IPS-18c (cell line): Measurements from ENCODE around the gene DKKL1.

Source experiments
- H3K4me3 ChIP-seq: 2 replicates; pipeline ENCODE4 v1.7.0; 2013; ENCODE audit warnings: low read depth, mild to moderate bottlenecking, low read length, moderate library complexity; ENCODE audit not compliant: insufficient read depth
- H3K9me3 ChIP-seq: one replicate; pipeline ENCODE4 v1.6.1; 2013; ENCODE audit warnings: mild to moderate bottlenecking, low read length, moderate library complexity; ENCODE audit not compliant: control insufficient read depth, insufficient read depth

The DKKL1 gene

DNA sequence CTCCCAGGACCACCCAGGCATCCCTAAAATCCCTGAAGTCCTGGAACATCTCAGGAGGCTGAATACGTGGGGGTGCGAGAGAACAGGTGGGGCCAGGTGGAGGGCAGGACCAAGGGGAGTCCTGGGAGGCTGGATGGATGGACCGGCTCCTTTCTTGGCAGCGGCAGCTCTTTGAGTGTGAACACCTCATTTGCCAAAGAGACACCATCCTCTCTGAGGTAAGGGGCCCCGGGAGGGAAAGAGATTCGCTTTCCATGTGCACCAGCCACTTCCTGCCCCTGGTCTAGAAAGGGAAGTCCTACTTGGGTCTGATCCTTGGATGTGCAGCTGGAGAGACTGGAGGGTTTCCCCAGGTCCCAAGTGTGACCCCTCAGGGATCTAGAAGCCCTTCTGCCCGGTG lies 43.4 kb downstream of the DKKL1 start:
- Histone ChIP-seq H3K9me3 (no peaks in the 10 kb centered on the region), H3K4me3 (no peak overlapping the region)

DNA sequence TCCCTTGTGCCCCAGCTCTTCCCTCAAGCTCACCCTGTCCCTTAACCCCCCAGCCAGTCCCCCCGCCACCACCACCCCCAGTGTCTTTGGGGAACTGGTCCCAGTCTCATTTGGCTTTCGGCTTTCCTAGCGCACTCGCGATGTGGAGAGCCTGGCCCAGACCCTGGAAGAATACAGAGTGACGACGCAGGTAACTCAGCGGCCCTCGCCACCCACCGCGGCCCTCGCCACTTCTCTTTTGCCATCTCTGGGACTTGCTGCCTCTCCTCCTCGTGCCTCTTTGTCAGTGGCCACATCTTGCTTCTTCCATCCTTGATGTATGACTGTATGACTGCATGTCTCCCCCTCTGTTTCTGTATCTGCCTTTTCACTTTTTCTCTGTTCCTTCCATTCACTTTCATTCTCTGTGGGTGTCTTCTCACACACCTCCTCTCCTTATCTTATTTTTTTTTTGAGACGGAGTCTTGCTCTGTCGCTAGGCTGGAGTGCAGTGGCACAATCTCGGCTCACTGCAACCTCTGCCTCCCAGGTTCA lies 43.9 kb downstream of the DKKL1 start:
- no peaks in the 10 kb centered on the region for H3K9me3 ChIP-seq

GRCh38 chr19:49408816-49409440 lies 45.3 kb downstream of the DKKL1 start:
- H3K4me3 ChIP-seq, result no peak overlapping the region

More for the DNA sequence above, 43.9 kb downstream of the DKKL1 start:
- H3K4me3 ChIP-seq, result no peak overlapping the region

GRCh38 chr19:49409441-49410029 lies 45.9 kb downstream of the DKKL1 start:
- no peaks in the 10 kb centered on the region for H3K9me3 ChIP-seq
- no peak overlapping the region for H3K4me3 ChIP-seq

More at GRCh38 chr19:49408816-49409440, 45.3 kb downstream of the DKKL1 start:
- H3K9me3 ChIP-seq, result no peaks in the 10 kb centered on the region

- no peaks in the 10 kb centered on the region for H3K9me3 ChIP-seq
- H3K4me3 ChIP-seq, result no peak overlapping the region
These were observed 48.1 kb downstream of the DKKL1 start for GRCh38 chr19:49411681-49412326.

DNA sequence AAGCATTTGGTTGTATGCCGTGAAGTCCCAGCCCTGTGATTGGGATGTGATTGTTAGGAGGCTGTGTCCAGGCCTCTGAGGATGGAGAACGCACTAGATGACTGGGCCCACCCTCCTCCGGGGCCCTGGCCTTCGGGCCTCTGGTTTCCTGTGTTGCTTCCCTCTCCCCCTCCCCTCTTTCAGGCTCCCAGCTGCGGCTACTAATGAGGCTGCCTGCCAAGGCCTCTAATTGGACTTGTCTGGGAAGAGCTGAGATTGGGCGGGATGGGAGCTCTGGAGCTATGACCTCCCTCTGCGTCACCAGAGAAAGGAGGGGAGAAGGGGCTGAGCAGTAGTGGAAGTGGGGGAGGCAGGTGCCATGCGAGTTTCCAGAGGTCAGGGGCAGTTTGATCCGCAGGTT lies 49.7 kb downstream of the DKKL1 start:
- no peak overlapping the region for H3K4me3 ChIP-seq
- no peaks in the 10 kb centered on the region for H3K9me3 ChIP-seq

- H3K4me3 ChIP-seq, result no peak overlapping the region
- no peaks in the 10 kb centered on the region for H3K9me3 ChIP-seq
These were observed 50.6 kb downstream of the DKKL1 start for GRCh38 chr19:49414256-49414655.

- H3K4me3 ChIP-seq, result no peak overlapping the region
These were observed 51.6 kb downstream of the DKKL1 start for GRCh38 chr19:49415102-49415809.

DNA sequence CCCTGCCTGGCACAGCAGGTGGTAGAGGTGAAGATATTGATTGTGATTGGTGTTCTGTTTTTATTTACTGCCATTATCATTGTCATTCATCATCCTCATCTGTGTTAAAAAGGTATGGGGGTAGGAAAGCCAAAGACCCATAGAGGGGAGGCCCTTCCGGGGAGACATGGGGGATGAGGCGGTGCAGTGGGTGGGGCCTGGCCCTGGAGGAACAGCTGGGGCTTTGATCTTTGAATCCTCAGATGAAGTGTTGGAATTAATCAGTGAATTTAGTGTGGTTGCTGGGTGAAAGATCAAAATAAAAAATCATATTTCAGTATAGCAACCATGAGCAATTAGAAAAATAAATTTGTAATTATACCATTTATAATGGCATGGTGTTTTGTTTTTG lies 52.1 kb downstream of the DKKL1 start:
- no peak overlapping the region for H3K4me3 ChIP-seq

More at GRCh38 chr19:49415102-49415809, 51.6 kb downstream of the DKKL1 start:
- no peaks in the 10 kb centered on the region for H3K9me3 ChIP-seq

DNA sequence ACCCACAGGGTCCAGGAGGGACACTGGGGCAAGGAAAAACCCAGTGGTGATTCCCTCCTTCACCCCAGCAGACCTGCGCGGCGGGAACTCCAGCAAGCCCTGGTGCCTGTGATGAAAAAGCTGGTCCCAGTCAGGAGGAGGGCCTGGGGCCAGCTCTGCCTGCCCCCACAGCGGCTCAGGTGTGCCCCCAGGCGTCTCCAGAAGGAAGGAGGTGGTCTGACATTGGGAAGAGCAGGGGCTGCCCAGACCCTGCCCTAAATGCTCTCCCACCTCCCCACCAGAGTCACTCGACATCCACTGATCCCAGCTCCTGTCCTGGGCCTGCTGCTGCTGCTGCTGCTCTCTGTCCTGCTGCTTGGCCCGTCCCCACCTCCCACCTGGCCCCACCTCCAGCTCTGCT lies 53.4 kb downstream of the DKKL1 start:
- Histone ChIP-seq H3K4me3 (no peak overlapping the region), H3K9me3 (no peaks in the 10 kb centered on the region)

More for the DNA sequence above, 52.1 kb downstream of the DKKL1 start:
- H3K9me3 ChIP-seq, result no peaks in the 10 kb centered on the region

DNA sequence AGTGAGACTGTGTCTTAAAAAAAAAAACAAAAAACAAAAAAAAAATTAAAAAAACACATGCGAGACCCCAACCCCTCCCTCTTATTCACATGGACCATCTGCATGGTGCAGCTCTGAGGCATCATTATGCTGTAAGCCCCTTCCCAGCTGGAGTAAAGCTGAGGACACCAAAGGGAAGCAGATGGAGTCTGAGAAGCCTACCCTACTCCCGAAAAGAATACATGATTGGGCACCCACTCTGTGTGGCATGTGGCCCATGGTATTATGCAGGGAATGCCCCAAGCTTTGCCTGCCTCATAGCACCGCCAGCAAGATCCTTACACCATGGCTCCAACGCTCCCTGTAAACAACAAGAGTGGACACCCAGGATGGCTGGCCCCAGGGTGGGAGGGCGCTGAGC lies 54.8 kb downstream of the DKKL1 start:
- H3K4me3 ChIP-seq, result no peak overlapping the region
- no peaks in the 10 kb centered on the region for H3K9me3 ChIP-seq

- Histone ChIP-seq H3K4me3 (no peak overlapping the region), H3K9me3 (no peaks in the 10 kb centered on the region)
These were observed 55.5 kb downstream of the DKKL1 start for GRCh38 chr19:49419173-49419572.

- Histone ChIP-seq H3K9me3 (peaks cover 2% of the 10 kb centered on the region), H3K4me3 (no peak overlapping the region)
These were observed 56.5 kb downstream of the DKKL1 start for GRCh38 chr19:49420227-49420626.

DNA sequence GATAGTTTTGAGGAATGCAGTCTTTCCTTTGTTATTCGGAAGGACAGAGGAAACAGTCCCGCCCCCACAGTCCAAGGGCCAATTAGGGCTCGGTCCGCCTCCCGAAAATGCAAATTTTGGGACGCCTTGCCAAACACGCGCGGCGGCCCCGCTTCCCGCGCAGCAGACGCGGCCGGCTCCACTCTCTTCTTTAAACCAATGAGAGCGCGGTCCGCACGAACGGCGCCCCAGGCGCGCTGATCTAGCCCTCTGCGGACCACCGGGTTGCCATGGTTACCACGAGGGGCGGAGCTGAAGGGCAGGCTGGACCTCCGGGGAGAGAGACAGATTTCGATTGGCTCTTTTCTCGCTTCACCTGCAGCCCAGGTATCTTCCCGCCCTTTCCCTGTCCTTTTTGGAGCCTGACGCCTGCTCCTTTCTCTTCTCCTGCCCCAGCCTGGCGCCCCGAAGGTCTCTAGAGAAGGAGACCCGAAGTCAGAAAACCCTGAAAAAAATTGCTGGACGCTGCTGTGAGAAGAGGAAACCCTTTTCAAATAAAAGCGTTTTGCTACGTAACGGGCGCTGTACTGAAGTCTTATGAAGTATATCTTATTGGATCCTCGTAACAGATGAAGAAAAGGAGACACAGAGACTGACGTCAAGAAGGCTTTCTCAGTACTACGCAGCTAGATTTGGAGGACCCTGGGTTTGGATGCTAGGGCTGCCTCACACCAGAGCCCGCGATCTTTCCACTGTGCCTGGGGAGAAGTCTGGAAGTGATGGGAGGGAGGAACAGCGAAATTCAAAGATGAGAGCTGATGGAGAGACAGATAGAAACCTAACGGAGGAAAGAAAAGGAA lies 57.6 kb downstream of the DKKL1 start:
- H3K9me3 ChIP-seq, result peaks cover 2% of the 10 kb centered on the region
- H3K4me3 ChIP-seq, result no peak overlapping the region

- H3K4me3 ChIP-seq, result no peak overlapping the region
These were observed 58.2 kb downstream of the DKKL1 start for GRCh38 chr19:49421878-49422202.

DNA sequence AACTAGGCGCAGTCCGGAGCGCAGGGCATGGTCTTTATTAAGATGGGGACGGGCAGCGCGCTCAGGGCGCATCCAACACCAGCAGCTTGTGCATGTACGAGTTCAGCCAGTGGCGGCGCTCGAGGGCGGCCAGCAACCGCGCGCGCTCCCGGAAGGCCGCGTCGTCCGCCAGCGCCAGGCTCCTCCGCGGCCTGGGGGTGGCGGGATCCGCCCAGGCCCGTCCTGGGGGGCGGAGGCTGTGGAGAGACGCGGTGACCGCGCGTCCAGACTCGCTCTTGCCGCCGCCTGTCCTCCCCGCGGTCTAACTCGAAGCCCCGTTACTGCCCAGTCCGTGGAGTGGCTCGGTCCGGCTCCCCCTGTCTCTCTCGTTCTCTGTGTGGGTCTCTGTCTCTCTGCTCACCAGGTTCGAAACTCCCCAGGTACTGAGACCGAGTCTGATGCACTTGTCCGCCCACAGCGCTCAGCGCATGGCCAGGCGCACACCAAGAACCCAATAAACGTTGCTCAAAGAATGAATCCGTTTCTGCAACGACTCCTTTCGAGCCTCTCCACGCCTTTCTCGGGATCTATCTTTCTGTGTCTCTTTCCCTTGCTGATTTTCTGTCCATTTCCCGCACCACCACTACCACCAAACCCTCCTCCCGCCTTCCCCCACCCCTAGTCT lies 58.9 kb downstream of the DKKL1 start:
- Histone ChIP-seq H3K4me3 (peak overlapping the region; percentile 51), H3K9me3 (peaks cover 2% of the 10 kb centered on the region)

More at GRCh38 chr19:49421878-49422202, 58.2 kb downstream of the DKKL1 start:
- peaks cover 2% of the 10 kb centered on the region for H3K9me3 ChIP-seq
